Activated naive CD4-positive, alpha-beta T cell treated with anti-CD3 and anti-CD28 coated beads, Interleukin-2, amount 10 ng/mL, durations not matched to agents 7 days and 5 days (primary cell): ENCODE results near the gene USP10.

ENCODE experiments used
- CTCF ChIA-PET: fragments of 350-600 bp; sonication (Branson Sonifier 250); formaldehyde crosslinking; loops from one replicate; lab custom pipeline; 2021; ENCODE audit warnings: antibody characterized with exemption; lab: Charles Lee
- DNase-seq: peaks from one replicate; pipeline ENCODE4 v3.0.0-alpha.2; 2020
- H3K27ac Mint-ChIP-seq: one replicate; pipeline ENCODE4 v1.8.0; 2021; ENCODE audit warnings: mild to moderate bottlenecking, moderate library complexity, mixed read lengths
- H3K27me3 Mint-ChIP-seq: one replicate; pipeline ENCODE4 v1.8.0; 2021; ENCODE audit warnings: mild to moderate bottlenecking, mixed read lengths
- H3K36me3 Mint-ChIP-seq: one replicate; pipeline ENCODE4 v1.8.0; 2021; ENCODE audit warnings: mixed read lengths
- H3K4me1 Mint-ChIP-seq: one replicate; pipeline ENCODE4 v1.8.0; 2021; ENCODE audit warnings: mixed read lengths
- H3K4me3 Mint-ChIP-seq: one replicate; pipeline ENCODE4 v1.8.0; 2021; ENCODE audit warnings: mild to moderate bottlenecking, moderate library complexity, mixed read lengths
- H3K9me3 Mint-ChIP-seq: one replicate; pipeline ENCODE4 v1.8.0; 2021; ENCODE audit warnings: mixed read lengths

Gene USP10

DNA sequence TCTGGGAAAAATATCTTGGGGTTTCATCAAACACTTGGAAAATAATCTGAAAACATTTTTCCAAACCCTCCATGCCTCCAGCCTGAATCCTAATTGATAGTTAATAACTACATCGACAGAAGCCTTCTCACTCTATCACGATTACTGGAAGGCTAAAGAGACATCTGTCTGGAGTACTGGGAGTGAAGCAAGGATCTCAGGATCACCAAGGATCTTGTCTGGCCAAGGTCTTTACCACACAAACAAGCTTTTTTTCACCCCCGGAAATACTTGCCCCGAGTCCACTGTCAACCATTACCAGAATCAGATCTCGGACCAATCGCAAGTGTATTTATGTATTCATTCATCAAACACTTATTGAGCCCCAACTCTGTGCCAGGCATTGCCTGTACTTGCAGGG lies 91.7 kb downstream of the USP10 start:
- Mint-ChIP-seq H3K27me3 (no peaks in the 10 kb centered on the region), H3K27ac (no peak overlapping the region), H3K4me3 (no peak overlapping the region), H3K9me3 (no peaks in the 10 kb centered on the region), H3K4me1 (no peaks in the 10 kb centered on the region), H3K36me3 (no peaks in the 10 kb centered on the region)
- DNase-seq: no peak
- CTCF ChIA-PET: no interaction called here

DNA sequence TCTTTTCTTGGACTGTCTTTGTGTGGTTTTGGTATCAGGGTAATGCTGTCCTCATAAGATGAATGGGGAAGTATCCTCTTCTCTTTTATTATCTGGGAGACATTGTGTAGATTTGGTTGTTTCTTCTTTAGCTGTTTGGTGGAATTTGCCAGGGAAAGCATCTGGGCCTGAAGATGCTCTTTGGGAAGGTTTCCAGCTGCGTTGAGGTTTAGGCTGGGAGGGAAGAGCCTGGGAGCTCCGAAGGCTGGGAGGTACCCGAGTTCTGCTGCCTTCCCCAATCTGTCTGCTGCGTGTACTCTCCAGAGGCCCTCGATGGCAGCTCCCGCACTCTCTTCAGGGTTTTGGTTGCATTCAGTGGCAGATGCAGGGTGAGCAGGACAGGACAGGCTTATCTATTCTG lies 94.4 kb downstream of the USP10 start:
- H3K4me1 Mint-ChIP-seq: no peaks in the 10 kb centered on the region
- no peaks in the 10 kb centered on the region for H3K9me3 Mint-ChIP-seq
- no peak overlapping the region for H3K27ac Mint-ChIP-seq
- no peaks in the 10 kb centered on the region for H3K36me3 Mint-ChIP-seq
- no peak for DNase-seq
- no peaks in the 10 kb centered on the region for H3K27me3 Mint-ChIP-seq
- H3K4me3 Mint-ChIP-seq: no peak overlapping the region
- CTCF ChIA-PET: no interaction called here

DNA sequence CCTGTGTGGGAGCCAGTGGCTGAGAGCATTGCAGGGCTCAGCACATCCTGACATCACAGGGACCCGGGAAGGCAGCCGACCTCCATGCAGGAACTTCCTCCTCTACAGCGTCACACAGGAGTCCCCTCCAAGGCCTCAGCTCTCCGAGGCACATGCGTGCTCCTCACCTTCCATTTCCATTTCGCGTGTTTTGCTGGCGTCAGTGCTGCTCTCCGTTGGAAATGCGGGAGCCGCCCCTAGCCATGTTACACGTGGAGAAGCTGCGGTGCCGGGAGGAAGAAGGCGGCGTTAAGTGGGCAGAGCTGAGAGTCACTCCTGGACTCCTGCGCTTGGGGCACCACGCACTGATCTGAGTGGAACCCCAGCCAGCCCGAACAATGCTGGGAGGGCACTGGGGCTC lies 94.8 kb downstream of the USP10 start:
- Mint-ChIP-seq H3K27me3 (no peaks in the 10 kb centered on the region), H3K9me3 (no peaks in the 10 kb centered on the region), H3K4me1 (no peaks in the 10 kb centered on the region), H3K27ac (no peak overlapping the region), H3K36me3 (no peaks in the 10 kb centered on the region), H3K4me3 (no peak overlapping the region)
- CTCF ChIA-PET: no interaction called here
- no peak for DNase-seq

DNA sequence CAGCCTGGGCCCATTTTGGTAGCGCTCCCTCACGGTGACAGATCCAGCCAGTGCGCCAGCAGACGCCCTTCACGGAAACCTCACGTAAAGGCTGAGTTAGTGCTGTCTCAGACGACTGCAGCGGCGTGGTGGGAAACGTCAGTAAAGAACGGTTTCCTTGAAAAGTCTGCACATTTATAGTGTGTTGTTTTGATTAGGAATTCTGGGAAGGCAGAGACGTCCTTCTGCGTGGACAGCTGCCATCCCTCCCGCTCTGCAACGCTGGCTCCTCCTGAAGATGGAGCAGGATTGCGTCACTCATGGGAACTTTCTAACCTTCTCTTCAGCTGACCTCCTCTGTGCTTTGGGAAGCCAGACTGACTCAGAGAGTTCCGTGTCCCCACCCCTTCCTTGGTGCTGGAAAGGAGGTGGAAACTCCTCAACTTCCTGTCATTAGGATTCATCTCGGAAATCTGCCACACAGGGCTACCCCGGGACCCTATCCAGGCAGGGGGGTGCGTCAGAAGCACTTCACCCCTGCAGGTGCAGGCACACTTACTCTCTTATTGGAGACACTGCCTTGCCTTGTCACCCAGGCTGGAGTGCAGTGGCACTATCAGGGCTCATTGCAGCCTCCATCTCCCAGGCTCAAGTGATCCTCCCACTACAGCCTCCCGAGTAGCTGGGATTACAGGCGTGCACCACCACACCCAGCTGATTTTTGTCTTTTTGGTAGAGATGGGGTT lies 95.7 kb downstream of the USP10 start:
- Mint-ChIP-seq H3K27ac (no peak overlapping the region), H3K4me1 (no peaks in the 10 kb centered on the region), H3K27me3 (no peaks in the 10 kb centered on the region), H3K9me3 (no peaks in the 10 kb centered on the region), H3K36me3 (no peaks in the 10 kb centered on the region), H3K4me3 (no peak overlapping the region)
- no peak for DNase-seq
- CTCF ChIA-PET: no interaction called here

DNA sequence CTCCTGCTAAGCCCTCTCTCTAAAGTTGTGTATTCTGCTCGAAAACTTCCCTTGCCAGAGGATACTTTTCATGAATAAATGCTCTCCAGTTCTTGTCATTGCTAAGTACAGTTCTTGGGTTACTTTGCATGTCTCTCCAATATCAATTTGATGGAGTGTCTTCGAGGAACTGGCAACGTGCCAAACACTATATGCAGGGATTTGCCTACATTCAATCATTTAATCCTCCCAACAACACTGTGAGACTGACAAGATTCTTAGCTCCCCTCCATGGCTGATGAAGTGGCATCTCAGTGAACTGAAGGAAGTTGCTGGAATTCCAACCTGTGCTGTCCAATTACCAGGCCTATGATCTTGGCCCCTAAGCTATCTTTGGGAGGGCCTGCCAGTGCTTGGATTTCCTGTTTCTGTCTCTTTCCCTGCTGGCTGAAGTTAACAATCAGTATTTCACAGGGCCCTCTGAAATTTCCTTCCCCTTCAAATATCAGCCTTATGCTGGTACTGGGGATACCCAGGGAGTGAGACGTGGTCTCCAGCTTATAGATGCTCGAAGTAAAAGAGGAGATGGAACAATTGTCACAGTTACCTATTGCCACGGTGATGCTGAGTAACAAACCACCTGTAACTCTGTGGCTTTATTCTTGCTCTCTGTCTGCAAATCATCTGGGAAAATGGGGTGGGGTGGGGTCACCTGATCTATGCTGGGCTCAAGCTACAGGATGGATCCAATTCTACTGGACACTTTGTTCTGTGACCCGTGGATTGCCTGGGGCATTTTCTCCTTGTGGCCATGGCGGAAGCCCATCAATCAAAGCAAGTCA lies 100.6 kb downstream of the USP10 start:
- Mint-ChIP-seq H3K4me1 (peaks cover 1% of the 10 kb centered on the region), H3K27ac (no peak overlapping the region), H3K4me3 (no peak overlapping the region), H3K9me3 (no peaks in the 10 kb centered on the region), H3K36me3 (no peaks in the 10 kb centered on the region), H3K27me3 (peaks cover 10% of the 10 kb centered on the region)
- CTCF ChIA-PET: interaction anchor here (0.6 kb wide), 1 partner anchor 15 kb away, joined by 3 read pairs; no protein-coding TSS in a partner anchor
- no peak for DNase-seq

DNA sequence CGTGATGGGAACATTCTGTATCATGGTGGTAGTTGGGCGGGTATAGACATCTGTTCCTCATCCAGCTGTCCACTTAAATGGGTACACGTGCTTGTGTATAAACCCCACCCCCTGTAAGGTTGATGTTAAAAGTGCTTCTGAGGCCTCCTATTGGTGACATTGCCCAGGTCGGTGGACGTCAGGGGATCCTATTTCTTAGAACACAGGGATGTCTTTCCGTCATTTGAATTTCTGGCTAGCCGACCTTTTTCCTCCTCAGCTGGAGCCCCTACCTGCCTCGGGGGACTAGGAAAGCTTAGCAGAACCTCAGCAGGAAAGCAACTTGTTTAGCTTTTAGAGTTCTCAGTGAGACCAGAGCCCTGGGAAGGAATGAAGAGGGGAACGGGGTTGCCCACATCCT lies 103.3 kb downstream of the USP10 start:
- CTCF ChIA-PET: no interaction called here
- Mint-ChIP-seq H3K27me3 (peaks cover 27% of the 10 kb centered on the region), H3K4me3 (no peak overlapping the region), H3K9me3 (no peaks in the 10 kb centered on the region), H3K4me1 (peaks cover 18% of the 10 kb centered on the region), H3K27ac (no peak overlapping the region), H3K36me3 (no peaks in the 10 kb centered on the region)
- no peak for DNase-seq

DNA sequence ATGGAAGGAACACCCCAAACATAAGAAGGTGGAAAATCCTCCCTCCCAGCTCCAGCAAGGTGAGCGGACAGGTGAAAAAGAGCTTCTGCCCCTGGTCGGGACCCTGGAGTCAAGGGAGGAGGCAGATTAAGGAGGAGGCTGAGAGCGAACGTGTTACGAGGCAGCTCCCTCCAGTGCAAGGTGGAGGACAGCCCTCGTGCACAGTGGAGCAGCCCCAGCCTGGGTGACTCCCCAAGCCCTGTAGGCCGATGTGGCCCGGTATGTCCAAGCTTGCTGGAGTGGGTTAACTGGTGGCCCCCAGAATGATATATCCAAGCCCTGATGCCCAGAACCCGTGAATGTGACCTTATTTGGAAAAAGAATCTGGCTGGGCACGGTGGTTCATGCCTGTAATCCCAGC lies 104.5 kb downstream of the USP10 start:
- H3K4me3 Mint-ChIP-seq: no peak overlapping the region
- CTCF ChIA-PET: interaction anchor here (0.6 kb wide), 1 partner anchor 713 kb away, joined by 4 read pairs; no protein-coding TSS in a partner anchor
- no peak for DNase-seq
- peaks cover 18% of the 10 kb centered on the region for H3K4me1 Mint-ChIP-seq
- no peaks in the 10 kb centered on the region for H3K9me3 Mint-ChIP-seq
- H3K27ac Mint-ChIP-seq: no peak overlapping the region
- H3K36me3 Mint-ChIP-seq: no peaks in the 10 kb centered on the region
- peaks cover 31% of the 10 kb centered on the region for H3K27me3 Mint-ChIP-seq

DNA sequence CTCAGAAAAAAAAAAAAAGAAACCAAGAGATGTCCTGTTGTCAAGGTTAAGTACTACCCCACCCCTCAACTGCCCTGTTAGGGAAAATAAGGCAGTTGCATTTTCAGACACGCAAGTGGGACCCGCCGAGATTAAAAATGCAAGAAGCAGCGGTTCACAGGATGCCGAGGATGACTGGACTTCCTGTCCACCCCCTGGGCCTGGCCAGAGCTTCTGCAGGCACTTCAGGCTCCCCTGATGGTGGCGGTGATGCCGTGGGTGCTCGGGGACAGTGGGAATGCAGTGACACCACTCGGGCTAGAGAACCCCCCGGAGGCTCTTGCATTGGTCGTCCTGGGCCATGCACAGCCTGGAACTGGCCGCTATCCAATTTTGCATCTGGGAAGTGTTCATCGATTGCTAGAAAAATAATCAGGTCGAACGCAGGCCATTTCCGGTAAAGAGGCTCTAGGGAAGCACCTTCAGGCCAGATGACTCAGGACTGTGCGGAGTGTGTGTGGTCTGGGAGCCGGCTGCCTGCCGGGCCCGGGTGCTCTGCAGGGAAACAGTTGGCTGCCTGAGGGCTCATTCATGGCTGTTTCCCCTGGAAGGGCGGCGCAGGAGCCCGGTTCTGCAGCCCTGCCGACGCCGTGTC lies 106.6 kb downstream of the USP10 start:
- peak; percentile 32 for DNase-seq
- Mint-ChIP-seq H3K4me3 (no peak overlapping the region), H3K27ac (no peak overlapping the region), H3K9me3 (no peaks in the 10 kb centered on the region), H3K4me1 (peaks cover 33% of the 10 kb centered on the region), H3K36me3 (no peaks in the 10 kb centered on the region), H3K27me3 (peaks cover 33% of the 10 kb centered on the region)
- CTCF ChIA-PET: interaction anchor here (0.6 kb wide), 1 partner anchor 50 kb away, joined by 3 read pairs; no protein-coding TSS in a partner anchor

DNA sequence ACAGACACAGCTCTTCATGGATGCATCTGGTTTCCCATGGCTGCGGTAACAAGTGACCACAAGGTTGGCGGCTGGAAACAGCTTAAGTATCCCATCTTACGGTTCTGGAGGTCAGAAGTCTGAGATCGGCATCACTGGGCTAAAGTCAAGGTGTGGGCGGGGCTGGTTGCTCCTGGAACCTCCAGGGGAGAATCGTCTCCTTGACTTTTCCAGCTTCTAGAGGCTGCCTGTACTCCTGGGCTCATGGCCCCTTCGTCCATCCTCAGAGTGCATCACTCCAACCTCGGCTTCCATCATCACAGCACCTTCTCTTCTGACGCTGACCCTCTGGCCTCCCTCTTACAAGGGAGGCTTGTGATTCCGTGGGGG lies 107.1 kb downstream of the USP10 start:
- Mint-ChIP-seq H3K27ac (no peak overlapping the region), H3K9me3 (no peaks in the 10 kb centered on the region), H3K4me3 (no peak overlapping the region), H3K4me1 (peaks cover 38% of the 10 kb centered on the region), H3K27me3 (peaks cover 34% of the 10 kb centered on the region), H3K36me3 (no peaks in the 10 kb centered on the region)
- CTCF ChIA-PET: no interaction called here
- no peak for DNase-seq

DNA sequence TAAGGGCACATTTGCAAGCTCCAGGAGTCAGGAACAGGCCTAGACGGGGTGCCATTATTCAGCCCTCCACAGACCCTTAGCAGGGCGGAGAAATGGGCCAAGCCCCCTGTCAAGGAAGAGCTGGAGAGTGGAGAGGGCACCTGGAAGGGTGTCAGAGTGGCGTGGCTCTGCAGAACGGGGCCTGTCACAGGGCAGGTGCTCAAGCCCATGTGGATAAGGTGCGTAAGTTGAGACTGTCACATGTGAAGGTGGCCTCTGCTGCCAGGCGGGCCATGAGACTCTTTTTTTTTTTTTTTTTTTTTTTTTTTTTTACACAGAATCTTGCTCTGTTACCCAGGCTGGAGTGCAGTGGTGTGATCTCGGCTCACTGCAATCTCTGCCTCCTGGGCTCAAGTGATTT lies 108.0 kb downstream of the USP10 start:
- CTCF ChIA-PET: no interaction called here
- DNase-seq: no peak
- Mint-ChIP-seq H3K4me1 (peaks cover 39% of the 10 kb centered on the region), H3K4me3 (no peak overlapping the region), H3K9me3 (no peaks in the 10 kb centered on the region), H3K36me3 (no peaks in the 10 kb centered on the region), H3K27me3 (peaks cover 40% of the 10 kb centered on the region), H3K27ac (no peak overlapping the region)

DNA sequence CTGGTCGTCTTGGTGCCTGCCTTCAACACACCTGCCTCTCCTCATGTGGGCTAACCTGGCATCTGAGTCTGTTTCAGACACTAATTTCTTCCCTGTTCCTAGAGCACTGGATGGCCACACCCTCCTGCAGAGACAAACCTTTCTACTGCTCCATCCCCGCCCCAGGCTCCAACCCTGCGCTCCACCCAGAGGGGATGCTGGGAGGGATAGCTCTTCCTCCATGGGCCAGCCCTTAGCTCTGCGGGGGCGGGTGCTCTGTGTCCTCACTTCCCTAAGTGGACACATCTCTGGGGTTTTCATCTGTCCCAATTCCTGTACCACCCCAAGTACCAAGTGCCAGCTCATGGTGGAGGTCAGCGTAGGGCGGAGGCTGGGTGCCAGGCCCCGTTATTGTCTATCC lies 109.0 kb downstream of the USP10 start:
- CTCF ChIA-PET: interaction anchor here (0.9 kb wide), 1 partner anchor 10 kb away, joined by 3 read pairs; no protein-coding TSS in a partner anchor
- peaks cover 51% of the 10 kb centered on the region for H3K27me3 Mint-ChIP-seq
- peak overlapping the region; percentile 30 for H3K27ac Mint-ChIP-seq

DNA sequence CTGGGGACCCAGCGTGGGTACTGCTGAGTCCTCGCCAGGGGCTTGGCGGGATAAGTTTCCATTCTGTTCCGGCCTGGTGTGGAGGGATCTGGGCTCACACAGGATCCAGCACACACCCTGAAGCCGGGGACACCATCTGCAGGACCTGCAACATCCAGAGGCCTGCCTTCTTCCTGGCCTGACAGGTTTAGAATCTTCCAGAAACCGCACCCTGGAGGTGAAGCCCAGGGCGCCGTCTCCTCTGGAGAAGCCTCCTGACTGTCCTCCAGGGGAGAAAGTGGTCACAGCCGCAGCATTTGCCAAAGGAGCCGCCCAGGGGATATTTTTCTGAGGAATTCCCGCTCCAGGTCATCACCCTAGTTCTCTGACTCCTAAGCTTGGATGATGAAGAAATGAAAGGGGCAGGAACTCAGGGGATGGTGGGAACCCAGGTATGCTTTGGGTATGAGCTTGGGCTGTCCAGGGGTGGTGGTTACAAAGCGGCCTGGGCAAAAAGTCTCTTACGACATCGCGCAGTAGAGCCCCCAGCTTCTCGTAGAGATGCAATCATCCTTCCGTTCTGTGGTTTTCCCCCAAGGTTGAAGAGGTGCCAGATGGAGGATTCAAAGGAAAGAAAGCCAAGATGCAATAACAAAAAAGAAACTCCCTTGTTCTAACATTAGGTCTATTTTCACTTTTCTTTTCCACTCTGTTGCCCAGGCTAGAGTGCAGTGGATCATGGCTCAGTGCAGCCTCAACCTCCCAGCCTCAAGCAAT lies 110.9 kb downstream of the USP10 start:
- CTCF ChIA-PET: no interaction called here
- peak; percentile 50 for DNase-seq
- Mint-ChIP-seq H3K4me3 (no peak overlapping the region), H3K9me3 (no peaks in the 10 kb centered on the region), H3K4me1 (peaks cover 38% of the 10 kb centered on the region), H3K36me3 (no peaks in the 10 kb centered on the region), H3K27ac (peak overlapping the region; percentile 78), H3K27me3 (peaks cover 63% of the 10 kb centered on the region)

More for the DNA sequence above, 109.0 kb downstream of the USP10 start:
- no peaks in the 10 kb centered on the region for H3K36me3 Mint-ChIP-seq
- H3K4me1 Mint-ChIP-seq: peaks cover 42% of the 10 kb centered on the region
- no peak for DNase-seq
- H3K4me3 Mint-ChIP-seq: no peak overlapping the region
- no peaks in the 10 kb centered on the region for H3K9me3 Mint-ChIP-seq

DNA sequence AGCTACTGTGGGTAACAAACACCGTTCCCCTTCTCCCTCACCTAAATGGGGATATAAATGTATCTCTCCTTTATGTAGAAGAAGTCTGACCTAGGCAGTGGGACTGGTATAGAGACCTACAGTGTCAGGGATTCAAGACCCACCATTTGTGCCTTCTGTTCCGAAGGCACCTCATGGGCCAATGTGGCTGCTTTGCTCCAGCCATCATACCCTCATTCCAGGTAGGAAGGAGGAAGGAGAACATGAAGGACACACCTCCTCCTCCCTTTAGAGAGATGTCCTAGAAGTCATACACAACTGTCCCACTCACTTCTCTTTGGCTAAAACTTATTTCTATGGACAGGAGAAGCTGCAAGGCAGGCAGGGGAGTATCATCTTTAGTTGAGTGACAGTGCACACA lies 111.7 kb downstream of the USP10 start:
- CTCF ChIA-PET: interaction anchor here (0.9 to 1.0 kb wide), 2 partner anchors 57 to 141 kb away, joined by 3 read pairs; no protein-coding TSS in a partner anchor
- peak overlapping the region; percentile 78 for H3K27ac Mint-ChIP-seq
- no peak overlapping the region for H3K4me3 Mint-ChIP-seq
- H3K4me1 Mint-ChIP-seq: peaks cover 29% of the 10 kb centered on the region
- DNase-seq: no peak
- H3K9me3 Mint-ChIP-seq: no peaks in the 10 kb centered on the region
- H3K36me3 Mint-ChIP-seq: no peaks in the 10 kb centered on the region
- H3K27me3 Mint-ChIP-seq: peaks cover 64% of the 10 kb centered on the region
